H1 (cell line): Measurements from ENCODE around the gene CAMK2B. TPM values are rescaled to one million over a fixed set of nuclear protein-coding genes. Genes with fewer than 3 reads are reported as not detected.

Experiments
- CTCF ChIA-PET: fragments of 300-600 bp; sonication (Branson Sonifier 250); formaldehyde crosslinking; loops from one replicate; lab custom pipeline; 2021; ENCODE audit not compliant: partially characterized antibody; lab: Charles Lee
- POLR2A ChIA-PET: fragments of 300-600 bp; sonication (Branson Sonifier 250); formaldehyde crosslinking; loops from one replicate; lab custom pipeline; 2021; ENCODE audit warnings: inconsistent platforms; ENCODE audit not compliant: partially characterized antibody; lab: Charles Lee
- DNase-seq, 2 experiments: peaks; one replicate each; pipeline versions ENCODE4 v3.0.0 to v3.0.0-alpha.2; 2010 to 2022; ENCODE audit warnings: low spot score in 2 of 2, low read depth in 1 of 2, mixed read lengths in 1 of 2
- FAIRE-seq: peaks from 2 replicates; lab custom pipeline; 2011; peaks lifted over from hg19 to GRCh38; lab: Jason Lieb, UNC
- H2AFZ ChIP-seq: 2 replicates; pipeline ENCODE4 v1.8.1; 2012; ENCODE audit warnings: low read length, inconsistent platforms
- H2AK5ac ChIP-seq: 2 replicates; pipeline ENCODE4 v1.6.1; 2013; ENCODE audit warnings: low read depth, low read length
- H2BK120ac ChIP-seq: replicated peaks from 2 replicates; pipeline ENCODE3; 2013; ENCODE audit warnings: low read depth, low read length, inconsistent platforms
- H2BK12ac ChIP-seq: 2 replicates; pipeline ENCODE4 v1.6.1; 2013; ENCODE audit warnings: low read depth, low read length
- H2BK15ac ChIP-seq: 2 replicates; pipeline ENCODE4 v1.6.1; 2013; ENCODE audit warnings: low read length
- H2BK20ac ChIP-seq: 2 replicates; pipeline ENCODE4 v1.6.1; 2013; ENCODE audit warnings: low read length
- H2BK5ac ChIP-seq: 2 replicates; pipeline ENCODE4 v1.6.1; 2013; ENCODE audit warnings: low read depth, low read length
- H3K14ac ChIP-seq: 2 replicates; pipeline ENCODE4 v1.6.1; 2013; ENCODE audit warnings: inconsistent platforms; ENCODE audit not compliant: insufficient read length
- H3K18ac ChIP-seq: 2 replicates; pipeline ENCODE4 v1.6.1; 2013; ENCODE audit warnings: low read length; ENCODE audit errors: extremely low read depth
- H3K23ac ChIP-seq: 2 replicates; pipeline ENCODE4 v1.6.1; 2013; ENCODE audit warnings: inconsistent platforms; ENCODE audit not compliant: insufficient read length
- H3K23me2 ChIP-seq: 2 replicates; pipeline ENCODE4 v1.6.1; 2013; ENCODE audit warnings: low read depth, low read length
- H3K27ac ChIP-seq: 2 replicates; pipeline ENCODE4 v1.6.1; 2011; ENCODE audit warnings: low read depth, low read length, inconsistent platforms
- H3K27me3 ChIP-seq, 4 experiments: replicated peaks in 1 of 4; 1 replicate in 1 of 4; 2 replicates in 3 of 4; pipeline versions ENCODE4 v1.6.1 to v1.8.1; 2011 to 2013; ENCODE audit warnings: low read length in 3 of 4, mild to moderate bottlenecking in 3 of 4, inconsistent platforms in 2 of 4, mixed read lengths in 2 of 4, moderate library complexity in 1 of 4; ENCODE audit not compliant: control insufficient read depth in 3 of 4, insufficient read depth in 3 of 4; ENCODE audit errors: extremely low read depth in 1 of 4
- H3K36me3 ChIP-seq, 4 experiments: 2 replicates each; pipeline versions ENCODE4 v1.6.1 to v1.8.1; 2011 to 2013; ENCODE audit warnings: mild to moderate bottlenecking in 4 of 4, low read length in 3 of 4, moderate library complexity in 2 of 4, control low read depth in 1 of 4, inconsistent platforms in 1 of 4; ENCODE audit not compliant: insufficient read depth in 4 of 4, control insufficient read depth in 2 of 4
- H3K4ac ChIP-seq: replicated peaks from 2 replicates; pipeline ENCODE3; 2013; ENCODE audit warnings: low read length, low read depth, mixed read lengths, inconsistent platforms; ENCODE audit not compliant: insufficient read length
- H3K4me1 ChIP-seq, 4 experiments: replicated peaks in 1 of 4; 1 replicate in 1 of 4; 2 replicates in 3 of 4; pipeline versions ENCODE4 v1.6.1 to v1.8.1; 2011 to 2013; ENCODE audit warnings: low read length in 3 of 4, inconsistent platforms in 2 of 4, mixed read lengths in 1 of 4; ENCODE audit not compliant: insufficient read depth in 4 of 4, control insufficient read depth in 3 of 4
- H3K4me2 ChIP-seq, 2 experiments: 2 replicates each; pipeline versions ENCODE4 v1.6.1 to v1.8.1; 2011 to 2013; ENCODE audit warnings: low read depth in 2 of 2, low read length in 2 of 2, control low read depth in 1 of 2, inconsistent platforms in 1 of 2, mild to moderate bottlenecking in 1 of 2; ENCODE audit not compliant: insufficient read depth in 1 of 2
- H3K4me3 ChIP-seq, 4 experiments: fragments of 200-600, 300-600 bp in 1 of 4; sonication (generic), shearing (Covaris generic), sonication (Bioruptor Twin) in 1 of 4; 2 replicates each; pipeline versions ENCODE4 v1.5.1 to v1.8.1; 2011 to 2016; ENCODE audit warnings: low read length in 4 of 4, low read depth in 3 of 4, control low read depth in 2 of 4, inconsistent platforms in 2 of 4, mild to moderate bottlenecking in 2 of 4, mixed read lengths in 1 of 4, moderate library complexity in 1 of 4; ENCODE audit not compliant: insufficient read depth in 2 of 4; ENCODE audit errors: extremely low read depth in 1 of 4
- H3K56ac ChIP-seq: replicated peaks from 2 replicates; pipeline ENCODE3; 2013; ENCODE audit warnings: low read depth, mild to moderate bottlenecking, mixed read lengths, low read length, inconsistent platforms; ENCODE audit not compliant: insufficient read length
- H3K79me1 ChIP-seq: 2 replicates; pipeline ENCODE4 v1.6.1; 2013; ENCODE audit warnings: low read depth, low read length, control low read depth
- H3K79me2 ChIP-seq, 2 experiments: 2 replicates each; pipeline versions ENCODE4 v1.6.1 to v1.8.1; 2012 to 2013; ENCODE audit warnings: low read length in 2 of 2, mild to moderate bottlenecking in 2 of 2, inconsistent platforms in 1 of 2; ENCODE audit not compliant: insufficient read depth in 2 of 2, control insufficient read depth in 1 of 2
- H3K9ac ChIP-seq, 4 experiments: replicated peaks in 1 of 4; 1 replicate in 1 of 4; 2 replicates in 3 of 4; pipeline versions ENCODE4 v1.6.1 to v1.8.1; 2011 to 2013; ENCODE audit warnings: low read depth in 3 of 4, low read length in 3 of 4, control low read depth in 2 of 4, mild to moderate bottlenecking in 2 of 4, moderate library complexity in 2 of 4, inconsistent platforms in 1 of 4; ENCODE audit errors: extremely low read depth in 1 of 4
- H3K9me3 ChIP-seq, 2 experiments: 2 replicates each; pipeline versions ENCODE4 v1.6.1 to v1.8.1; 2012 to 2013; ENCODE audit warnings: mild to moderate bottlenecking in 2 of 2, moderate library complexity in 2 of 2, control low read depth in 1 of 2, inconsistent platforms in 1 of 2, low read depth in 1 of 2, low read length in 1 of 2, mixed read lengths in 1 of 2; ENCODE audit not compliant: insufficient read depth in 2 of 2
- H4K20me1 ChIP-seq, 2 experiments: replicated peaks in 1 of 2; 2 replicates each; pipeline versions ENCODE3 to v1.8.1; 2011 to 2013; ENCODE audit warnings: inconsistent platforms in 2 of 2, low read length in 2 of 2, mild to moderate bottlenecking in 1 of 2; ENCODE audit not compliant: insufficient read depth in 2 of 2, control insufficient read depth in 1 of 2
- H4K5ac ChIP-seq: 2 replicates; pipeline ENCODE4 v1.6.1; 2013; ENCODE audit warnings: low read length, low read depth, mixed read lengths, inconsistent platforms; ENCODE audit not compliant: insufficient read length
- H4K8ac ChIP-seq: 2 replicates; pipeline ENCODE4 v1.8.0; 2013; ENCODE audit warnings: mild to moderate bottlenecking, moderate library complexity, low read length, inconsistent platforms; ENCODE audit not compliant: insufficient read depth; ENCODE audit errors: extremely low read depth
- H4K91ac ChIP-seq: replicated peaks from 2 replicates; pipeline ENCODE3; 2013; ENCODE audit warnings: low read length, mixed read lengths, inconsistent platforms; ENCODE audit not compliant: insufficient read length
- HDAC2 ChIP-seq, 2 experiments: fragments of 300-600 bp in 1 of 2; sonication (generic) in 1 of 2; IDR thresholded peaks; 2 replicates each; pipeline ENCODE4 v1.6.1; 2011 to 2012; ENCODE audit warnings: low read depth in 2 of 2, low read length in 2 of 2, mild to moderate bottlenecking in 2 of 2, moderate library complexity in 2 of 2, borderline replicate concordance in 1 of 2, inconsistent platforms in 1 of 2
- SUZ12 ChIP-seq: fragments of 200-600 bp; sonication (generic); IDR thresholded peaks from 2 replicates; pipeline ENCODE4 v1.6.1; 2012; ENCODE audit warnings: mild to moderate bottlenecking, inconsistent platforms, low read length, moderate library complexity, mixed read lengths
- WGBS, 2 experiments: shearing (Covaris generic) in 1 of 2; methylation state at CpG; one replicate each; pipeline versions ENCODE4 v1.1.6 to v1.1.7; 2013 to 2015; ENCODE audit warnings: low lambda C conversion rate in 2 of 2, mixed read lengths in 2 of 2, inconsistent platforms in 1 of 2, low coverage in 1 of 2, missing lambda C conversion rate in 1 of 2; ENCODE audit not compliant: insufficient replicate concordance in 2 of 2, insufficient coverage in 1 of 2, insufficient read length in 1 of 2; ENCODE audit errors: extremely low coverage in 1 of 2, missing lambda C conversion rate in 1 of 2; 5-methylcytosine and 5-hydroxymethylcytosine counted together
- polyA plus RNA-seq, 7 experiments: library from polyadenylated mRNA; depleted of rRNA in 3 of 7; stranded (reverse) in 5 of 7; unstranded in 2 of 7; fragments of >200 nt in 5 of 7; fragments of 200-250 nt in 2 of 7; gene quantifications; 1 replicate in 5 of 7; 2 replicates in 1 of 7; 4 replicates in 1 of 7; pipeline versions ENCODE4 v1.2.1 to v1.2.3, GENCODE V29; 2011 to 2013; ENCODE audit warnings: missing spikeins in 2 of 7, mixed read lengths in 2 of 7
- total RNA-seq: library from RNA; stranded (reverse); fragmentation: NEBNext Ultra II Directional; extraction: Animal tissue kit (Norgen Biotek cat#: 25700); gene quantifications from 2 replicates; pipeline ENCODE4 v1.2.1, GENCODE V29; 2021

Gene CAMK2B
- total and polyA plus RNA-seq, 2 of the 8 experiments (the other 6 are each of a cell fraction or from before 2014, with no cell fraction given), result 0.05 to 0.15 TPM

DNA sequence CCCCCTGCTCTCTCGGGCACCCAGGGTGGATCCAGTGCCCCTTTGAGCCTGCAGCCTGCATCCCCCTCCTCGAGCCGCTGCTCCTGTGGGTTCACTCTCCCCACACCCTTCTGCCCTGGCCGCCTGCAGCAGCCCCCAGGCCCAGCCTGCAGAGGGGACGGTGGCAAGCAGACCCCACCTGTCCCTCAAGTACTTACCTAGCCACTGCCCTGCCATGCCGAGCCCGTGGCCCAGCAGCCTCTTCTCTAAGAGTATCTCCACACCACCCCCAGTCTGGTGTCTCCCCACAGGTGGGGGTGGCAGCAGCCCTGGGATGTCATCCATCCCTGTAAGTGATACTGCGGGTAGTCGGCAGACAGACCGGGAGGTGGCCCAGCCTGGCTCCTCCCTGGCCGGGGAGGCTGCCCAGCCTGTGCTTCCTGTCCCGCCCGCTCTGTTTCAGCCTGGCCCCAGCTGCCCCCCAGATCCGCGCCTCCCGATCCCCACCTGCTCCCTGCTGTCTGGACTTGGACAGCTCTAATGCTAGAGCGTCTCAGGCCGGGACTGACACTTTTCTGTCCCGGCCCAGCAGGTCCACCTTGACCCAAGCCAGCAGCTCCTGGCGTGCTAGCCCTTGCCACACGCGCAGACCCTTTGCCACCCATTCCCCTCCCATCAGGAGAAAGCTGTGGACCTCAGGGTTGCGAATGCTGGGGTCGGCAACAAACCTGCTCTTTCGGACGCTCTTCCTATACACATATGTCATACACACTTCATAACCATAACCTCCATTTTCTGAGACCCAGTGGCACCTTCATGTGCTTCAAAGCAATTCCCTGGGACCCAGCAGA, 99.6 kb downstream of the CAMK2B start:
- ChIA-PET POLR2A (interaction anchor here (0.6 to 1.3 kb wide), 2 partner anchors 18 to 684 kb away, joined by 3 read pairs; no protein-coding TSS in a partner anchor), CTCF (interaction anchor here (1.4 to 4.8 kb wide), 4 partner anchors 11 to 29 kb away, joined by 3 to 35 read pairs (median 4); no protein-coding TSS in a partner anchor)
- no peak overlapping the region for H2BK120ac ChIP-seq
- H2BK20ac ChIP-seq, result no peak overlapping the region
- no peak overlapping the region for H3K14ac ChIP-seq
- 91% methylated on average over 25 of the region's 26 CpGs; no CpG with 5 or more reads in 1 of the 2 experiments for WGBS, 2 experiments
- H2BK12ac ChIP-seq, result no peak overlapping the region
- H3K27ac ChIP-seq, result no peak overlapping the region
- H3K4me1 ChIP-seq, result peaks cover 0 to 19% (median 1%) of the 10 kb centered on the region in 4 experiments; a peak in 3 of 7 replicates
- no peak overlapping the region for H3K18ac ChIP-seq
- no peaks in the 10 kb centered on the region for H3K36me3 ChIP-seq
- H3K23me2 ChIP-seq, result no peaks in the 10 kb centered on the region; the same call in 1 of the 2 replicates
- FAIRE-seq, result no peak
- no peak overlapping the region for H2AFZ ChIP-seq
- no peaks in the 10 kb centered on the region for H3K79me1 ChIP-seq
- H4K91ac ChIP-seq, result no peak overlapping the region
- H3K79me2 ChIP-seq, result no peaks in the 10 kb centered on the region
- no peaks in the 10 kb centered on the region for H4K20me1 ChIP-seq
- DNase-seq, result no peak
- no peaks in the 10 kb centered on the region for H3K9me3 ChIP-seq
- H3K23ac ChIP-seq, result no peak overlapping the region
- H3K4me3 ChIP-seq, result no peak overlapping the region
- H3K56ac ChIP-seq, result no peak overlapping the region
- H2BK15ac ChIP-seq, result no peak overlapping the region
- no peak overlapping the region for H3K9ac ChIP-seq
- no peak overlapping the region for H4K8ac ChIP-seq
- H3K4me2 ChIP-seq, result no peak overlapping the region
- no peaks in the 10 kb centered on the region for H3K27me3 ChIP-seq
- no peak overlapping the region for H4K5ac ChIP-seq
- H3K4ac ChIP-seq, result no peak overlapping the region
- H2BK5ac ChIP-seq, result no peak overlapping the region
- no peak overlapping the region for H2AK5ac ChIP-seq
- no peak for TF ChIP-seq HDAC2 (IDR thresholded peaks at IDR 0.05; ENCODE audit: borderline replicate concordance in 1 of 2, low read depth in 2 of 2, low read length in 2 of 2)
- TF ChIP-seq SUZ12, result no peak
